Measurements from ENCODE around the gene CAPZA1. TPM values are rescaled to one million over a fixed set of nuclear protein-coding genes. Genes with fewer than 3 reads are reported as not detected.

Gene CAPZA1
- total RNA-seq, 1 donor from 2014 or later, result 128 TPM

- DNase-seq (ENCODE audit: extremely low spot score, unreplicated experiment), result no peak
- H3K4me1 Mint-ChIP-seq (ENCODE audit: unreplicated experiment), result peaks cover 6% of the 10 kb centered on the region
- H3K4me3 Mint-ChIP-seq, result no peak overlapping the region
- no peaks in the 10 kb centered on the region for H3K36me3 Mint-ChIP-seq
- no peak for TF ChIP-seq CTCF (conservative IDR thresholded peaks at IDR 0.05)
- peaks cover 51% of the 10 kb centered on the region for H3K27me3 Mint-ChIP-seq
- no peak overlapping the region for H3K27ac Mint-ChIP-seq
- no peaks in the 10 kb centered on the region for H3K9me3 Mint-ChIP-seq
Observed at GRCh38 chr1:112710586-112710985, 91.0 kb downstream of the CAPZA1 start.

DNA sequence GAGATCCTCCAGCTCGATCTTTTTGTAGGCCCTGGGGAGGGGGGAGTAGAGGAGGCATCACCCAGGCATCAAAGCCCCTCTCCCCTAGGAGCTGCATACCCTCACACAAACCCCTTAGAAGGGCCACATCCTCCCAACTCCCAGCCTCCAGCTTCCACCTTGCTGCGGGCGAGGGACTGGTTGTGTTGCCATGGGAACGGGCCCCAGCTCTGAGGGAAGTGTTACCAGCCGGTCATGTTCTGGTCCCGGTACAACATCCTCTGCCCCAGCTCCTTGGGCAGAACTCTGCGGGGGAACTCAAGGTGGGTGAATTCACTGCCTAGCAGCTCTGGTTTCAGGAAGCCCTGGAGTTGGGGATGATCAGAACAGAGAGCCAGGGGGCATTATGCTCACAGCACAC lies 91.4 kb downstream of the CAPZA1 start:
- Mint-ChIP-seq H3K9me3 (no peaks in the 10 kb centered on the region), H3K4me3 (no peak overlapping the region), H3K36me3 (no peaks in the 10 kb centered on the region), H3K27me3 (peaks cover 51% of the 10 kb centered on the region), H3K4me1 (ENCODE audit: unreplicated experiment) (peaks cover 7% of the 10 kb centered on the region), H3K27ac (no peak overlapping the region)
- no peak for DNase-seq (ENCODE audit: extremely low spot score, unreplicated experiment)
- no peak for TF ChIP-seq CTCF (conservative IDR thresholded peaks at IDR 0.05)

DNA sequence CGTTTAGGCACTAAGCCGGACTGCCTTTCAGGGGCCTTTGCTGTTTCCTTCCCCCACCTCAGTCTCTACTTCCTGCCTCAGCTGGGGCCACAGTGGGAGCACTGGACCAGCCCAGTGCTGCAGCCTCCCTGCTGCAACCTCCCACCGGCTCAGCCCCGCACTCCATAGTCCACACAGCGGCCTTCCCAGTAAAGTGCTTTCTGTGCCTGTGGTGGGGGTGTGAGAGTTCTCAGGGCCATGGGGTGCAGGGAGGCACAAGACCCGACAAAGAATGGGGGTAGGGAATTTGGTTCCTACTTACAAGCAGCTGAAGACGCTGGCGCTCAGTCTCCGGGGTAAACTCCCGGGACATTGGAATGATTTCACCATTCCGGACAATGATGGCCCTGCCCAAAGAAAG lies 92.0 kb downstream of the CAPZA1 start:
- DNase-seq (ENCODE audit: extremely low spot score, unreplicated experiment), result no peak
- H3K4me1 Mint-ChIP-seq (ENCODE audit: unreplicated experiment), result peaks cover 14% of the 10 kb centered on the region
- H3K9me3 Mint-ChIP-seq, result no peaks in the 10 kb centered on the region
- H3K27ac Mint-ChIP-seq, result no peak overlapping the region
- peaks cover 55% of the 10 kb centered on the region for H3K27me3 Mint-ChIP-seq
- no peak for TF ChIP-seq CTCF (conservative IDR thresholded peaks at IDR 0.05)
- no peak overlapping the region for H3K4me3 Mint-ChIP-seq
- H3K36me3 Mint-ChIP-seq, result no peaks in the 10 kb centered on the region

- Mint-ChIP-seq H3K27me3 (peaks cover 58% of the 10 kb centered on the region), H3K9me3 (no peaks in the 10 kb centered on the region), H3K4me1 (ENCODE audit: unreplicated experiment) (peaks cover 14% of the 10 kb centered on the region), H3K4me3 (no peak overlapping the region), H3K27ac (no peak overlapping the region), H3K36me3 (no peaks in the 10 kb centered on the region)
- no peak for DNase-seq (ENCODE audit: extremely low spot score, unreplicated experiment)
- TF ChIP-seq CTCF (conservative IDR thresholded peaks at IDR 0.05), result no peak
Observed at GRCh38 chr1:112712191-112712590, 92.6 kb downstream of the CAPZA1 start.

- DNase-seq (ENCODE audit: extremely low spot score, unreplicated experiment), result no peak
- peaks cover 11% of the 10 kb centered on the region for H3K4me1 Mint-ChIP-seq (ENCODE audit: unreplicated experiment)
- H3K27me3 Mint-ChIP-seq, result peaks cover 55% of the 10 kb centered on the region
- H3K4me3 Mint-ChIP-seq, result no peak overlapping the region
- no peak for TF ChIP-seq CTCF (conservative IDR thresholded peaks at IDR 0.05)
- H3K27ac Mint-ChIP-seq, result no peak overlapping the region
- H3K9me3 Mint-ChIP-seq, result no peaks in the 10 kb centered on the region
- H3K36me3 Mint-ChIP-seq, result no peaks in the 10 kb centered on the region
Observed at GRCh38 chr1:112712701-112713128, 93.1 kb downstream of the CAPZA1 start.
